IMR-90 (cell line): ENCODE measurements around the gene SCIN. TPM values are rescaled to one million over a fixed set of nuclear protein-coding genes. Genes with fewer than 3 reads are reported as not detected.

Experiments
- ATAC-seq: fragments of 200-7000 bp; cut with Tn5 transposase; 2 replicates; pipeline ENCODE4 v1.9.1; 2020; ENCODE audit warnings: low read depth, mild to moderate bottlenecking, moderate library complexity
- BruUV-seq: library from RNA; stranded (reverse); fragments of 400-500 nt; replicated peaks from 2 replicates; lab custom pipeline; 2021; lab: Mats Ljungman, UMichigan
- CTCF ChIA-PET: fragments of 300-600 bp; formaldehyde crosslinking; extraction: SDS; loops from one replicate; lab custom pipeline; 2021; ENCODE audit warnings: antibody characterized with exemption; lab: Yijun Ruan, JAX
- POLR2A ChIA-PET: fragments of 300-600 bp; sonication (Branson Sonifier 250); formaldehyde crosslinking; loops from one replicate; lab custom pipeline; 2022; ENCODE audit warnings: antibody characterized with exemption; ENCODE audit not compliant: unreplicated experiment; lab: Charles Lee
- DNase-seq: peaks from one replicate; pipeline ENCODE4 v3.0.0; 2013
- H2AFZ ChIP-seq: replicated peaks from 2 replicates; pipeline ENCODE3; 2013; ENCODE audit warnings: low read length, mild to moderate bottlenecking; ENCODE audit not compliant: poor library complexity
- H2AK5ac ChIP-seq: 2 replicates; pipeline ENCODE4 v1.6.1; 2013; ENCODE audit warnings: low read depth, low read length, inconsistent platforms
- H2AK9ac ChIP-seq: replicated peaks from 2 replicates; pipeline ENCODE3; 2013; ENCODE audit warnings: mild to moderate bottlenecking, low read depth, low read length, moderate library complexity; ENCODE audit not compliant: poor library complexity
- H2BK120ac ChIP-seq: 2 replicates; pipeline ENCODE4 v1.6.1; 2013; ENCODE audit warnings: low read depth, low read length, inconsistent platforms
- H2BK15ac ChIP-seq: 3 replicates; pipeline ENCODE4 v1.6.1; 2013; ENCODE audit warnings: low read depth, low read length, inconsistent platforms
- H2BK20ac ChIP-seq: 2 replicates; pipeline ENCODE4 v1.6.1; 2013; ENCODE audit warnings: low read depth, mild to moderate bottlenecking, inconsistent platforms, low read length, moderate library complexity
- H2BK5ac ChIP-seq: 2 replicates; pipeline ENCODE4 v1.6.1; 2013; ENCODE audit warnings: mild to moderate bottlenecking, low read depth, low read length, inconsistent platforms; ENCODE audit not compliant: poor library complexity, severe bottlenecking
- H3K14ac ChIP-seq: replicated peaks from 2 replicates; pipeline ENCODE4 v1.6.1; 2013; ENCODE audit warnings: low read depth, low read length, inconsistent platforms
- H3K18ac ChIP-seq: 2 replicates; pipeline ENCODE4 v1.6.1; 2013; ENCODE audit warnings: low read depth, low read length, control low read depth
- H3K23ac ChIP-seq: 2 replicates; pipeline ENCODE4 v1.6.1; 2013; ENCODE audit warnings: low read depth, low read length, inconsistent platforms
- H3K27ac ChIP-seq: 2 replicates; pipeline ENCODE4 v1.5.1; 2013; ENCODE audit warnings: mild to moderate bottlenecking, control low read depth, low read length; ENCODE audit not compliant: insufficient read depth
- H3K27me3 ChIP-seq: 2 replicates; pipeline ENCODE4 v1.6.1; 2013; ENCODE audit warnings: low read length; ENCODE audit not compliant: control insufficient read depth, insufficient read depth
- H3K36me3 ChIP-seq: 2 replicates; pipeline ENCODE4 v1.6.1; 2013; ENCODE audit warnings: low read length, mixed read lengths; ENCODE audit not compliant: control insufficient read depth, insufficient read depth
- H3K4ac ChIP-seq: 2 replicates; pipeline ENCODE4 v1.6.1; 2013; ENCODE audit warnings: low read depth, low read length, inconsistent platforms
- H3K4me1 ChIP-seq: 2 replicates; pipeline ENCODE4 v1.6.1; 2013; ENCODE audit warnings: low read length, mixed read lengths; ENCODE audit not compliant: control insufficient read depth, insufficient read depth
- H3K4me2 ChIP-seq: 2 replicates; pipeline ENCODE4 v1.6.1; 2013; ENCODE audit warnings: low read depth, mild to moderate bottlenecking, control low read depth, low read length, moderate library complexity
- H3K4me3 ChIP-seq: 2 replicates; pipeline ENCODE4 v1.5.1; 2013; ENCODE audit warnings: low read depth, mild to moderate bottlenecking, control low read depth, low read length, moderate library complexity; ENCODE audit not compliant: insufficient read depth
- H3K56ac ChIP-seq: 2 replicates; pipeline ENCODE4 v1.6.1; 2013; ENCODE audit warnings: low read length, inconsistent platforms; ENCODE audit not compliant: insufficient read depth; ENCODE audit errors: extremely low read depth
- H3K79me1 ChIP-seq, 2 experiments: 2 replicates each; pipeline ENCODE4 v1.6.1; 2013; ENCODE audit warnings: low read length in 2 of 2, inconsistent platforms in 1 of 2, low read depth in 1 of 2
- H3K9ac ChIP-seq: 2 replicates; pipeline ENCODE4 v1.6.1; 2013; ENCODE audit warnings: low read depth, low read length, control low read depth
- H3K9me1 ChIP-seq: 2 replicates; pipeline ENCODE4 v1.6.1; 2013; ENCODE audit warnings: low read length, inconsistent platforms; ENCODE audit not compliant: insufficient read depth
- H3K9me3 ChIP-seq: 2 replicates; pipeline ENCODE4 v1.6.1; 2013; ENCODE audit warnings: low read length; ENCODE audit not compliant: control insufficient read depth, insufficient read depth
- H4K20me1 ChIP-seq: 2 replicates; pipeline ENCODE4 v1.6.1; 2013; ENCODE audit warnings: low read length, inconsistent platforms; ENCODE audit not compliant: insufficient read depth
- H4K5ac ChIP-seq: 2 replicates; pipeline ENCODE4 v1.6.1; 2013; ENCODE audit warnings: mild to moderate bottlenecking, low read depth, low read length, control low read depth
- H4K8ac ChIP-seq, 2 experiments: 2 replicates each; pipeline ENCODE4 v1.6.1; 2013; ENCODE audit warnings: low read depth in 2 of 2, low read length in 2 of 2, control low read depth in 1 of 2, inconsistent platforms in 1 of 2
- H4K91ac ChIP-seq: 2 replicates; pipeline ENCODE4 v1.6.1; 2013; ENCODE audit warnings: low read depth, low read length, inconsistent platforms; ENCODE audit not compliant: insufficient read depth
- MAZ ChIP-seq: IDR thresholded peaks from 2 replicates; pipeline ENCODE4 v1.6.1; 2012; ENCODE audit warnings: low read depth, mild to moderate bottlenecking, low read length, improper control_type of control experiment, moderate library complexity, borderline replicate concordance
- MXI1 ChIP-seq: IDR thresholded peaks from 2 replicates; pipeline ENCODE4 v1.6.1; 2012; ENCODE audit warnings: low read depth, mild to moderate bottlenecking, low read length, moderate library complexity, borderline replicate concordance
- WGBS, 2 experiments: methylation state at CpG; one replicate each; pipeline versions ENCODE4 v1.1.5 to v1.1.7; 2013; ENCODE audit warnings: missing lambda C conversion rate in 2 of 2; ENCODE audit not compliant: insufficient read length in 1 of 2; ENCODE audit errors: extremely low coverage in 2 of 2; 5-methylcytosine and 5-hydroxymethylcytosine counted together
- dilution Hi-C: fragments of 300-500 bp; cut with HindIII; formaldehyde crosslinking; loops from one replicate; pipeline ENCODE4 v1.14.3; 2018; ENCODE audit warnings: low sequenced_read_pairs; ENCODE audit not compliant: unreplicated experiment
- in situ Hi-C: fragments of 300-500 bp; cut with MboI; formaldehyde crosslinking; loops from 3 replicates; pipeline ENCODE4 v1.14.3; 2019; ENCODE audit warnings: low sequenced_read_pairs, inconsistent platforms, mixed read lengths
- intact Hi-C: fragments of 100-400 bp; cut with micrococcal nuclease; formaldehyde crosslinking; loops from 2 replicates; pipeline ENCODE4 v1.10.0; 2022
- polyA plus RNA-seq, 3 experiments: library from polyadenylated mRNA; depleted of rRNA; stranded (reverse); fragments of >200 nt; gene quantifications; 2 replicates each; pipeline ENCODE4 v1.2.3, GENCODE V29; 2012; ENCODE audit warnings: low replicate concordance in 1 of 3
- total RNA-seq: library from RNA; depleted of rRNA; stranded (reverse); fragments of >200 nt; gene quantifications from 2 replicates; pipeline ENCODE4 v1.2.3, GENCODE V29; 2012

SCIN gene
- total and polyA plus RNA-seq, 2 of the 4 experiments (the other 2 are of a cell fraction) = under 0.01 to 0.05 TPM

GRCh38 chr7:12655161-12655560 lies 84.6 kb downstream of the SCIN start:
- Histone ChIP-seq H3K27ac (no peak overlapping the region), H4K20me1 (no peaks in the 10 kb centered on the region), H3K36me3 (no peaks in the 10 kb centered on the region), H3K14ac (no peak overlapping the region), H3K4ac (no peak overlapping the region), H3K4me3 (no peak overlapping the region), H2AFZ (no peak overlapping the region), H2BK5ac (no peak overlapping the region), H3K9ac (no peak overlapping the region), H3K9me3 (no peaks in the 10 kb centered on the region), H2AK9ac (no peak overlapping the region), H4K91ac (no peak overlapping the region), H3K56ac (no peak overlapping the region), H3K27me3 (no peaks in the 10 kb centered on the region), H3K23ac (no peak overlapping the region), H4K8ac (no peak overlapping the region), H2BK15ac (no peak overlapping the region), H2AK5ac (no peak overlapping the region), H4K5ac (no peak overlapping the region), H2BK20ac (no peak overlapping the region), H3K18ac (no peak overlapping the region), H3K79me1 (no peaks in the 10 kb centered on the region), H2BK120ac (no peak overlapping the region), H3K4me1 (no peaks in the 10 kb centered on the region), H3K4me2 (no peak overlapping the region), H3K9me1 (no peaks in the 10 kb centered on the region)
- POLR2A ChIA-PET = no interaction called here
- no TSS peak for BruUV-seq
- CTCF ChIA-PET = interaction anchor here (0.6 kb wide), 1 partner anchor 1083 kb away, joined by 3 read pairs; no protein-coding TSS in a partner anchor
- WGBS, 2 experiments = no CpG with 5 or more reads among the region's 2 CpGs
- no peak for ATAC-seq
- intact Hi-C loops (no loop called here), dilution Hi-C loops (no loop called here), in situ Hi-C loops (loop anchor here (25.0 kb wide), 1 partner anchor 1332 kb away; the partner anchor contains the start of gene ETV1)
- TF ChIP-seq MXI1 (no peak), MAZ (no peak)
- peak; percentile 33 for DNase-seq
